ENCODE data around the gene CARD19. TPM values are rescaled to one million over a fixed set of nuclear protein-coding genes. Genes with fewer than 3 reads are reported as not detected.
"Not testable (repeated sequence)": the region's sequence is repeated elsewhere in the genome, so short reads cannot be mapped to it uniquely, and the experiment has no call there.

Gene CARD19
- total RNA-seq, 1 donor from 2014 or later, result 41.6 TPM

GRCh38 chr9:93107151-93107824 is 11.3 kb downstream of the CARD19 start:
- no peak for DNase-seq

GRCh38 chr9:93107825-93108161 is 11.8 kb downstream of the CARD19 start:
- no peak for DNase-seq

GRCh38 chr9:93108291-93109041 is 12.4 kb downstream of the CARD19 start:
- DNase-seq, result no peak

- no peak for DNase-seq
Measured at GRCh38 chr9:93110311-93110855, 14.4 kb downstream of the CARD19 start.

GRCh38 chr9:93111001-93111370 is 15.0 kb downstream of the CARD19 start:
- no peak for DNase-seq

GRCh38 chr9:93111371-93112115 is 15.5 kb downstream of the CARD19 start:
- DNase-seq, result no peak

GRCh38 chr9:93112116-93112863 is 16.3 kb downstream of the CARD19 start:
- no peak for DNase-seq

- DNase-seq, result no peak
Measured at GRCh38 chr9:93112864-93113389, 16.9 kb downstream of the CARD19 start.

- DNase-seq, result no peak
Measured at GRCh38 chr9:93114169-93114983, 18.4 kb downstream of the CARD19 start.

- no peak for DNase-seq
Measured at GRCh38 chr9:93114984-93115335, 18.9 kb downstream of the CARD19 start.

GRCh38 chr9:93115486-93116071 is 19.6 kb downstream of the CARD19 start:
- no peak for DNase-seq

- DNase-seq, result no peak
Measured at GRCh38 chr9:93116072-93116961, 20.3 kb downstream of the CARD19 start.

- not testable (repeated sequence) for DNase-seq
Measured at GRCh38 chr9:93117521-93117920, 21.5 kb downstream of the CARD19 start.

- DNase-seq, result no peak
Measured at GRCh38 chr9:93117924-93118862, 22.2 kb downstream of the CARD19 start.

GRCh38 chr9:93118863-93119702 is 23.1 kb downstream of the CARD19 start:
- no peak for DNase-seq

GRCh38 chr9:93119703-93119952 is 23.6 kb downstream of the CARD19 start:
- no peak for DNase-seq

GRCh38 chr9:93119953-93120845 is 24.2 kb downstream of the CARD19 start:
- peak; percentile 76 for DNase-seq

Data from tongue (tissue), 2 donors.